Mesenteric fat pad (tissue), 1 donor: ENCODE results near the gene HSD17B14. TPM values are rescaled to one million over a fixed set of nuclear protein-coding genes. Genes with fewer than 3 reads are reported as not detected.
A peak's percentile ranks its signal among the peaks of the same experiment; 100 is the strongest.
"Not testable (repeated sequence)": the region's sequence is repeated elsewhere in the genome, so short reads cannot be mapped to it uniquely, and the experiment has no call there.

Experiments
- DNase-seq: peaks from one replicate; pipeline ENCODE4 v3.0.0-alpha.2; 2020; ENCODE audit warnings: low spot score
- total RNA-seq: library from RNA; stranded (reverse); fragmentation: NEBNext Ultra II Directional; extraction: Animal tissue kit (Norgen Biotek cat#: 25700); gene quantifications from one replicate; pipeline ENCODE4 v1.2.1, GENCODE V29; 2021
- donor health status: DM: yes; HTN: yes; CAD: no.

Gene HSD17B14
- total RNA-seq, 1 donor from 2014 or later, result 9.4 TPM

DNA sequence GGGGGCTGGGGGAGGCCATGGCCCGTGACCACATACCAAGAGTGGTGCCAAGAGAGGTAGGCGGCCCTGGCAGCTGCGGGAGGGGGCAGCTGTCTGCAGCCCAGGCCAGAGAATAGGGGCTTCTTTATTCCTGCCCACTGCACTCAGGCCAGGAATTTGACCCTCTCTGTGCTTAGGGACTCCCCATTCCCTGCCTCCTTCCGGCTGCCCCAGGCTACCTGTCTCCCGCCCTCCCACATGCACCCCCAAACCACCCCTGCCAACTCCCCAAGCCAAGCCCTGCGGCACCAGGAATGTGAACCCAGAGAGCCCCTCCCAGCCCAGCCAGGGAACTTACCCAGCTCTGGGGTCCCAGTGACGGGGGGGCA is 31.4 kb upstream of the HSD17B14 start:
- no peak for DNase-seq

DNA sequence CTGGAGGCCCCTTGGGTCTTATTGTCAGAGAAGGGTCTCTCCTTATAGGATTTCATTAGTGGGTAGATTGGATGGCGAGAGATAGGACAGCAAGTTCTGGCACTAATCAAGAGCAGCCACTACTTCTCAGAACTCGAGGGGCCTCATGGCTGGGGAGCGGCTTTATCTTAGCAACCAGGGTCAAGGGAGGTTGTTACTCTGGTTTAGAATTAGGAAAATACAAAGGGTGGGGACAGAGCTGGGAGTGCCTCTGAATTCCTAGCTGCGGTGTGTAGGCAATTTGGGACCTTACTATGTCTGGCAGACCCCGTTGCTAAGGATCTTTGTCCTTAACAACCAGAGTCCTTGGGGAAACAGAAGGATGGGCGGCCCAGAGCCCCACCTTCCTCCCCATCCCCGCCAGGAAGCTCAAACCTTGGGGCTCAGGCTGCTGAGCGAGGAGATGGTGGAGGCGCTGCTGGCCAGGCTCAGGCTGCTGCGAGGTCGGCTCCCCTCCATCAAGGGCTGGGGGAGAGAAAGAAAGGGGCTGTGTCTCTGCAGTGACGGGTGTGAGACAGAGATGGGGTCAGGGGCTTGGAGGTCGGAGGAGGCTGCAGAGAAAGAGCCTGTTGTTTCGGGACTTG is 30.9 kb upstream of the HSD17B14 start:
- no peak for DNase-seq

DNA sequence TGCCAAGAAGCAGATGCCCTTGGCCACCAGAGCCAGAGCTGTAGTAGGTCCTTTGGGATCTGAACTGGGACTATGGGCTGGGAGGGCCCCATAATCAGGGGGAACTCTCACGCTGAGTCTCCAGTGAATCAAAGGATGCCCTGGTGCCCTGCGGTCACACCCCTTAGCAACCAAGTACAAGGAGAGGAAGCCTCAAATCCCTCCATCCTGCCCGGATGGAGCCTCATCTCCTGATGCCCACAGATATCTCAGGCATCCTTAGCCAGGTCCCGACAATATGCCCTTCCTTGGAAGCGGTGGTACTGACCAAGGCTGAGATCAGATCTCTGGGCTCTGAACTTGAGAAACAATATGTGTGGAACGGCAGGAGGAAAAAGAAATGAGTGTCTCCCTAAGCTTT is 30.4 kb upstream of the HSD17B14 start:
- DNase-seq, result no peak

DNA sequence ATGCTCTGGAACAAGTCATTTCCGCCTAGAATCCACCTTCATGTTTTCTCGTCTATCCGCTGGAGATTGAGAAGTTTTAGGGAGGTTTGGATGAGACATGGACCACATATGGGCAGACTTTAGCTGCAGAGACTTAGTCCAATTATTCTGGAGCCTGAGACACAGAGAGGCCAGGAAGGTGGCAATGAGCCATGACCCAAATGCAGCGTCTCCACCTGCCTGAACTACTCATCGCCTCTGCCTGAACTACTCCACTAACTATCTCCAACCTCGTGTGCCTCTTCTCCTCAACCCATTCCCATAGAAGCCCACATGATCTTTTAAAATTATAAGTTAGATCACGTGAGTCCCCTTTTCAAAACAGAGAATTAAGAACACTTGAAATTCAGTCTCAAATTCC is 26.5 kb upstream of the HSD17B14 start:
- no peak for DNase-seq

DNA sequence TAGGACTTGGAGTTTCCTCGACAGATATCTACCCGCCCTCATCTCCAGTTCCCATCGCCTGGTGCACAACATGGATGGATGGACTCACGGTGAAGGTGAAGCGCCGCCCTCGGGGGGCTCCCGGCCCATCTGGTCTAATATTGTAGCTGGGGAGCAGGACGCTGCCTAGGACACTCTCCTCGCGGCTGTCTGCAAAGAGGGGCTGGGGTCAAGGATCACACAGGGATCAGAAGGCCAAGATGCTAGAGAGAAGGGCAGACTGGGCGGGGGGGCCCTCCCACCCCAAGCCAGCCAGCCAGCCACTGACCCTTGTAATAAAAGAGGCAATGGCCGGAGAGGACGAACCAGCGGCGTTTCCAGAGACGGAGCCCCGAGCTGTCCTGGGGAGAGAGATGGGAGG is 25.0 kb upstream of the HSD17B14 start:
- DNase-seq, result no peak

DNA sequence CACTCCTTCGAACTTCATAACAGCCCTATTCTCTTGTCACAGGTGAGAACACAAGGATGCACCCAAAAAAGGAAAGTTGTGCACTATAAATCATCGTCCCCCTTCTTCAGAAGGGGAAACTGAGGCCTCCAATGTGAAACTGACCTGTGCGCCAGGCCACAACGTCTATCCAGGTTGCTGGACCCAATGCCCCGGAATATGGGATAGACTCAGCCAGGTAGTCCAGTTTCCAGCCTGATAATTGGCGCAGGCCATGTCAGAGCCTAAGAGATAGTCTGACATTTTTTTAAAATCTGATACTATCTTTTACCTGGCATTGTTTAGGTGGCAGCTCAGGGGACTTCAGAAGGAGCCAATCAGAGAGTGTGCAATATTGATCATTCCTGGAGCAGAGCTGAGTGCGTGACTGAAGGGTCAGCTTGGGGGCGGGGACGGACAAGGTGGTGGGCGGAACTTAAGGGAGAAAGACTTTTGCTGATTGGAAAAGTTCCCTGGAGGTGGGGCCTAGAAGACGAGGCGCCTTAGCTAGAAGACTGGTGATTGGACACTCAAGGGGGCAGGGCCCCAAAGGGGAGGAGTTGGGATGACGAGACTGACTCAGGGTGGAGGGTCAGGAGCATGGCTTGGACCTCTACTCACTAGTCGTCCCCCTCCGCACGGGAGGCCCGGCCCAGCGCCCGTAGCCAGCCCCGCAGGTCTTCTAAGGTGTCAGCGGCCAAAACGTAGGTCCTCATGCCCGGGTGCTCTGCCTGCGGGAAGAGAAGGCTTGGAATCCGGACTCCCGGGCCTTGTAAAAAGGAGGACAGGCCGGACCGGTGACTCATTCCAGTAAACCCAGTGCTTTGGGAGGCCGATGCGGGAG is 23.7 kb upstream of the HSD17B14 start:
- DNase-seq, result no peak

DNA sequence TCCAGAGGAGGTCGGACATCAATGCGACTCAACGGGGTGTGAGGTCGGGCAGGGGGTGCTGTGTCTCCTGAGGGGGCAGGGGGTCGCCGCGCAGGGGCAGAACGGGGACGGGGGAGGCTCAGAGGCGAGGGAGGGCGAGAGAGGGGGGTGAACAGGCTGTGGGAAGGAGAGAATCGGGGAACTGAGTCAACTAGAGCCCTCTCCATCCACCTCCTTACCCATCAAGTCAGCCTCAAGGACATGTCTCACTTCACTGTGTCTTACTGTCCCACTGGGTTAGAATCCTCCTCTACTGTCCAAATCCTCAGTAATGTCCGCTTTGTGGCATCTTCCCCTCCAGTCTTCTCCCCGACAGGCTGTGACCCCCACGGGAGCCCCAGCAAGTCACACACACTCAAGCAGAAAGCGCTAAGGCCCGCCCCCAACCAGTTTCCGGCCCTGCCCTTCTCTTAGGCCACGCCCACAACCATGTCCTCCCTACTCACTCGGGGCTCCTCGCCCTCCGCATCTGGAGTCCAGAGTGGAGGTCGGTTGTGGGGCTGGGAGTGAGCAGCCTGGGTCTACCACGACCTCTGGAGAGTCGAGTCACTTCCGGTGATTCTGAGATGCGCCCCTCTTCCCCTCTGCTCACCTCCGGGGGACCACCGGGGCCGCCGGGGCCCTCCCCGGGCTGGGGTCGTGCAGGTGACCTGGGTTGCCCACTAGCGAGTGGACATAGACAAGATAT is 22.9 kb upstream of the HSD17B14 start:
- DNase-seq, result no peak

DNA sequence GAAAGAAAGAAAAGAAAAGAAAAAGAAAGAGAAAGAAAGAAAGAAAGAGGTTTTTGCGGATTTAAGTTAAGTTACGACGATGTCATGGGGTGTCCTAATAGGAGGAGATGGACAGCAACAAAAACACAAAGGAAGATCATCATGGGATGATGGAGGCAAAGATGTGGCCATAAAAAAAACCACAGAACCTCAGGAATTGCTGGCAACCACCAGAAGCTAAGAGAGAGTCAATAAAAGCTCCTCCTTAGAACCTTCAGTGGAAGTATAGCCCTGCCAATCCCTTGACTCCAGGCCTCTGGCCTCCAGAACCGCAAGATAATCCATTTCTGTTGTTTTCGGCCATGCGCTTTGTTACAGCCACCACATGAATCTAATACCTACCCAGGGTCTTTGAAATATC is 20.6 kb upstream of the HSD17B14 start:
- DNase-seq, result no peak

DNA sequence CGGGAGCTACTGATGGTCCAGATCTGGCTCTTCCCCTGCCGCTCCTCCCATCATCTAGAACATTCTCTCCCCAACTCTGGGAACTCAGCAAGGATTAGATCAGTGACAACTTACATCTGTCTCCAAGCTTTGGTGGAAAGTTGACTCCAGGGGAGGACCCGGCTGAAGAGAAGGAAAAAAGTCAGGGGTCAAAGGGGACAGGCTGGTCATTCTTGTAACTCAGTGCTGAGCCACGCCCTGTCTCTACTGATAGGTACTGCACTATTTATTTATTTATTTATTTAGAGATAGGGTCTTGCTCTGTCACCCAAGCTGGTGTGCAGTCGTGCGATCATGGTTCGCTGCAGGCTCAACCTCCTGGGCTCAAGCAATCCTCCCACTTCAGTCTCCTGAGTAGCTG is 17.8 kb upstream of the HSD17B14 start:
- no peak for DNase-seq

DNA sequence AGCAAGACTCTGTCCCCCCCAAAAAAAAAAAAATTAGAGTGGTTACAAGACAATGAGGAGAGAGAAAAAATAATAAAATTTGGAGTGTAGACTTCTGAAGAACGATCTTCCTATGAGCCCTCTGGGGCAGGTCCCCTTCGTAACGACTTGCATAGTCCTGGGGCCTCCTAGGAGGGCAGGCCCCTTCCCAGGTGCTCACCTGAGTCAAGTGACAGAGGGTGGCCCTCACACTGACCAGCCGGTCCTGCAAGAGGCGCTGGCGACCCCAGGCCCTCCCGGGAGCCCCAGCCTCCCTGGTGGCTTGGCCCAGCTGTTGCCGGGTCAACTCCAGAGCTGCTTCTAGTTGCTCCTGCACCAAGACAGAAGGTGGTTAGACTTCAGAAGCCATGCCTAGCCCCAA is 17.2 kb upstream of the HSD17B14 start:
- no peak for DNase-seq

DNA sequence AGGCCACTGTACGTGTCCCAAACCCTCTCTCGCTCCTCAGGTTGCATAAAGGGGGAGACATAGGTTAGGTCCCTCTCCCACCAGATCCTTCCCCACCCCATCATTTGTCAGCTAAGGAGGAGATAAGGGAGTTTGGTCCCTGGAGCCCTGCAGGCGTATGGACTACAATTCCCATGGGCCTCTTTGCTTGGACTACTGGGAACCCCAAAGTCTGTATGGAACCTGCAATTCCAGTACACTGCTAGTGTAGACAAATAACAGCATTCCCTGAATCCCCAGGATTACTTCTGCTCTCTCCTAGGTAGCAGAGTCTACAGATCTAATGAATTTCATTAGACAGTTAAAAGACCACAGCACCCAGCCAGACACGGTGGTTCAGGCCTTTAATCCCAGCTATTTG is 16.0 kb upstream of the HSD17B14 start:
- no peak for DNase-seq

DNA sequence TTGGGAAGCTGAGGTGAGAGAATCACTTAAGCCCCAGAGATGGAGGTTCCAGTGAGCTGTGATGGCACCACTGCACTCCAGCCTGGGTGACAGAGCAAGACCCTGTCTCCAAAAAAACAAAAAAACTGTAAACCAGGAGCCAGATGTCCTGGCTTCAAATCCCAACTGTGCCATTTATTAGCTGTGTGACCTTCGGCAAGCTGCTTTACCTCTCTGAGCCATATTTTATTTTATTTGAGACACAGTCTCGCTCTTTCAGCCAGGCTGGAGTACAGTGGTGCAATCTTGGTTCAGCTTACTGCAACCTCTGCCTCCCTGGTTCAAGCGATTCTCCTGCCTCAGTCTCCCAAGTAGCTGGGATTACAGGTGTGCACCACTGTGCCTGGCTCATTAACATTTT is 10.4 kb upstream of the HSD17B14 start:
- not testable (repeated sequence) for DNase-seq

DNA sequence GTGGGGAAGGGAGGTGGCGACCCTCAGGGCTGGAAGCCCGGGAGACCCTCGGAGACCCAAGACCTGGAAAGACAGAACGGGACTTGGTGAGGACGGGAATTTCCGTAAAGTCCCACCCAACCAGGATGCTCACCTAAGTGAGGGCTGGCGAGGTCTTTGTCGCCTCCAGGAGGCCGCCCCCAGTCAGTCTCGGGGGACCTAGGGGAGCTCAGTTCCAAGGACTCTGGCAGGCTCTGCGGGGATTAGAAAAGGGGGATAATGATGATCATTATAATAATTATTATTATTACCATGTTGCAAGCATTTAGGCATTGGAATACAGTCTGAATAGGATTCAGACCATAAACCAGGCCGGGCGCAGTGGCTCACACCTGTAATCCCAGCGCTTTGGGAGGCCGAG is 9.1 kb upstream of the HSD17B14 start:
- no peak for DNase-seq

DNA sequence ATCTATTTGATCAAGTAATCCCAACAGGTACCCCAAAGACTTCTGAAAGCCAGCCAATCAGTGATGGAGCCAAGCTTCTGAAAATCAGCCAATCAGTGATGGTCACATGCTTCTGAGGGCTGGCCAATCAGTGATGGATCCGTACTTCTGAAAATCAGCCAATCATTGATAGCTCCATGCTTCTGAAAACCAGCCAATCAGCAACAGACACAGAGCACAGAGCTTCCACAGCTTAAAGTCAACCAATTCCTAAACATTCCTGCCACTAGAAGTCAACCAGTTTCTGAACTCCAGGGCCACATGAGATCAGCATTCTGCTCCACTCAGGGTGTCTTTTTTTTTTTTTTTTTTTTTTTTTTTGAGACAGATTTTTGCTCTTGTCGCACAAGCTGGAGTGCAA is 8.2 kb upstream of the HSD17B14 start:
- no peak for DNase-seq

DNA sequence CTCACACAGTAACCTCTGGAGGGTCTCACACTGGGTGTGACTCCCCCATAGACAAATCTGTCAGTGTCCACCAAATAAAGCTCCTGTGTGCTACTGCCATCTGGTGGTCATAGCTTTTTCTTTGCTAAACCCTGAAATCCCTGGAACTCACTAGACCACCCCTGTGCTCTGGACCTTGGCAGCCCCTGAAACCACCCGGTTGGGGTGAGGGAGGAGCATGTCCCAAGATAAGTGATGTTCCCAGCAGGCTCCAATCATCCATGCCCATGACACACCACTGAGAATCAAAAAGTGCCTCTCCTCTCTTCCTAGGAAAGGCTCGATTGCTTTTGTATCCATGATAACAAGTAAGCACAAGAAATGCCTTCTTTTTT is 6.5 kb upstream of the HSD17B14 start:
- no peak for DNase-seq

DNA sequence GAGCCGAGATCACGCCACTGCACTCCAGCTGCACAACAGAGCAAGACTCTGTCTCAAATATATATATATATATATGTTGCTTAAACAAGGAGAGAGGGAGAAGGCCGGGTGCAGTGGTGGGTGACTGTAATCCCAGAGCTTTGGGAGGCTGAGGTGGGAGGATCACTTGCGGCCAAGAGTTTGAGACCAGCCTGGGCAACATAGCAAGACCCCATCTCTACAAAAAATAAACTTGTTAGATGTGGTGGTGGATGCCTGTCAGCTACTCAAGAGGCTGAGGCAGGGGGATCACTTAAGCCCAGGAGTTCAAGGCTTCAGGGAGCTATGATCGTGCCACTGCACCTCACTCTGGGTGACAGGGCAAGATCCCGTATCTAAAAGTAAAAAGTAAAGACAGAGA is 5.3 kb upstream of the HSD17B14 start:
- no peak for DNase-seq

DNA sequence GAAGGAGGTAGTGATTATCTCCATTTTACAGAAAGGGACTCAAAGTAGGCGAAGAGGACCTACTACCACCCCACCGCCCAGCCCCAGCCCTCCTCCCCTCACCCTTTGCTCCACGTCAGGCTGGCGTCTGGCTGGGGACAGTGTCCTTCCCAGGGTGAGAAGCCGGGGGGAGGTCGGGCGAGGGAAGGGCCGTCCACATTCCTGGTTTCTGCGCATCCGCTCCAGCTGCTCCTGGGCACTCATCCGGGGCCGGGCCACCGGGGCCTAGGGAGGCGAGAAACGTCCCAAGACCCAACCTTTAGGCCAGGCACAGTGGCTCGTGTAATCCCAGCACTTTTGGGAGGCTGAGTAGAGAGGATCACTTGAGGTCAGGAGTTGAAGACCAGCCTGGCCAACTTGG is 4.8 kb upstream of the HSD17B14 start:
- DNase-seq, result no peak

DNA sequence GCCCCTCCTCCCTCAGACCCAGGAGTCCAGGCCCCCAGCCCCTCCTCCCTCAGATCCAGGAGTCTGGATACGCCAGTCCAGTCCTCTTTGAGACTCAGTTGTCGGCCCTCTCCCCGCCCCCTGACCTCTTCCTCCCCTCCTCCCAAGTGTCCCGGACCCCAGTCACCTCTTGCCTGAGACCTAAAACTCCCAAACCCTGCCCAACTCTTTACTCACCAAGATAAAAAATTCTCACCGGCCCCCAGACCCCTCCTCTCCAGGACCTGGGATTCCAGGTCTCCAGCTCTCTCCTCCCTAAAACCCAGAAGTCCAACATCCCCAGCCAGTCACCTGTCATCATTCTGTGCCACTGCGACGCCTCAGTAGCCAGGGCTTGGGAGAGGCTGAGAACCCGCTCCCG is 1.4 kb upstream of the HSD17B14 start:
- no peak for DNase-seq

DNA sequence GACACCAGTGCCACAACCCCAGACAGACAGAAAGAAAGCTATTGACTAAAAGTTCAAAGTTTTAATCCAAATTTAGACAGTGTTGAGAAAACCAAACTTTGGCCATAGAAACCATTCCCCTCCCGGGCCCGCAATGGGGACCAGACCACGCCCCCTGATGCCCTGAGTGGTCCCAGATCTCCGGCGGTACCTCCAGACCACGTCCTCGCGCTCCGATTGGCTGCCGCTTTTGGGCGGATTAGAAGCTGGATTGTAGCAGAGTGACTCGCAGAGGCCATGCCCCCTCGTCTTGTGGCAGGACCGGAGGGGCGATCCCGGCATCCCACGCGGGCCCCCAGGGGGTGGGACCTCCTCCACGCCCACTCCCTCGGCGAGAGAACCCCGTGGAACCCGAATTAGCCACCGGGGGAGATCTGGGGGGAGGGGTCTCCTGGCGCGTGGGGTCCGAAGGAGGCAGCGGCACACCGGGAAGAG is 797 bp upstream of the HSD17B14 start:
- peak; percentile 93 for DNase-seq

DNA sequence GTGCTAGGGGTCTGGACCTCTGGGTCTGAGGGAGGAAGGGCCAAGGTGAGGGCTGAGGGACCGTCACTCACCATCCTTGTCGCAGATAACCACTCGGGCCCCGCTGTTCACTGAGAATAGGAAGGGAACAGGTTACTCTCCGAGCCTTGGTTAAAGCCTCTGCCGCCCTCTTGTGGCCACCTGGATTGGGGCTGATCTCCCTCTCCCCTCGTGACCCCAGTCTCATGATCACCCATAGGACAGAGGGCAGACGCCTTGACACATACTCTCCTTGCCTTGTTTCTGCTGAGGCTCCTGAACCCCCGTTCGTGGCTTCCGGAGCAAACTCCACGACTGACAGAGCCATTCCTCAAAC is 580 bp downstream of the HSD17B14 start:
- DNase-seq, result peak; percentile 94

DNA sequence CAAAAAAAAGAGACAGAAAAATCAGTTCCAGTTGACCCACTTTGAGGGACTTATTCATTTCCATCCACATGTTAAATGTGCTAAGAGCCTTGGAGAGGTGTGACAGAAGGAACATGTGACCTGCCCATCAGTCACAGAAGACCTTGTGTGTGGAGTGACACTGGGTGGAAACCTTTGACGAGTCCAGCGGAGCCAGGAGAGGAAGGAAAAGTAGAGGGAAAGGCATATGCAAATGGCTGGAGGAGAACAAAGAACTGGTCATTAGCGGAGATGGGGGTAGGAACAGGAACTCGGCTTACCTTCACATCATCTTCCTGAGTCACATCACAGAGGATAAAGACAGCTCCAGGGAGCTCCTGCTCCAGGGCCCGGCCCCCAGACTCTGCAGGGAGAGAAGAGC is 2.3 kb downstream of the HSD17B14 start:
- DNase-seq, result no peak

DNA sequence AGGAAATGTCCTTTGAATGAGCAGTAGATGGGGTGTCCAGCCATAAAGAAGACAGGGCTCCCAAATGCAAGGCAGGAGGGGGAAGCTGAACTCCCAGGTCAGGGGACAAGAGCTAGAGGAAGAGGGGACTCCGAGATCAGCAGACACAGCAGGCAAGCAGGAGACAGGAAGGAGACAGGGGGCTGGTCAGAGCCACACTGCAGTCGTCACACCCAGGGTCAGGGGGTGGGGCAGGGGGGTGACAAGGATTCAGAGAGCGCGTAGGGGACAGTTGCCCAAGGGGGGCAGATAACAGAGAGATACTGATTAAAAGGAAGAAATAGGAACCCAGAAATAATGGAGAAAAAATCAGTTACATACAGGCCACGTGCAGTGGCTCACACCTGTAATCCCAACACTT is 3.2 kb downstream of the HSD17B14 start:
- no peak for DNase-seq

DNA sequence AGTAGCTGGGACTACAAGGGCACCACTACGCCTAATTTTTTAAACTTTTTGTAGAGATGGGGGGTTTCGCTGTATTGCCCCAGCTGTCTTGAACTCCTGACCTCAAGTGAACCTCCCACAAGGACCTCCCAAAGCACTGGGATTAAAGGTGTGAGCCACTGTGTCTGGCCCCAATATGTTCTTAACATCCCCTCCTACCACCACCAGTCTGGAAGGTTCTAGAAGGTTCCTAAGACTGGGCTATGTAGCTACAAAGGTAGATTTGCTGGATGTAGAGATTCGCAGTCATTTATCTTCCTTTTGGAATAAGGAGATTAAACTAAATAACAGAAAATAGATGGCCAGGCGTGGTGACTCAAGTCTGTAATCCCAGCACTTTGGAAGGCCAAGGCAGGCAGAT is 5.3 kb downstream of the HSD17B14 start:
- DNase-seq, result no peak
